HTERT RPE-1 (cell line): Measurements from ENCODE around the gene TRAF1.

Source experiments
- in situ Hi-C: fragments of 300-500 bp; cut with MboI; formaldehyde crosslinking; loops from 4 replicates; pipeline ENCODE4 v1.14.3; 2020; ENCODE audit warnings: low sequenced_read_pairs

TRAF1 gene

DNA sequence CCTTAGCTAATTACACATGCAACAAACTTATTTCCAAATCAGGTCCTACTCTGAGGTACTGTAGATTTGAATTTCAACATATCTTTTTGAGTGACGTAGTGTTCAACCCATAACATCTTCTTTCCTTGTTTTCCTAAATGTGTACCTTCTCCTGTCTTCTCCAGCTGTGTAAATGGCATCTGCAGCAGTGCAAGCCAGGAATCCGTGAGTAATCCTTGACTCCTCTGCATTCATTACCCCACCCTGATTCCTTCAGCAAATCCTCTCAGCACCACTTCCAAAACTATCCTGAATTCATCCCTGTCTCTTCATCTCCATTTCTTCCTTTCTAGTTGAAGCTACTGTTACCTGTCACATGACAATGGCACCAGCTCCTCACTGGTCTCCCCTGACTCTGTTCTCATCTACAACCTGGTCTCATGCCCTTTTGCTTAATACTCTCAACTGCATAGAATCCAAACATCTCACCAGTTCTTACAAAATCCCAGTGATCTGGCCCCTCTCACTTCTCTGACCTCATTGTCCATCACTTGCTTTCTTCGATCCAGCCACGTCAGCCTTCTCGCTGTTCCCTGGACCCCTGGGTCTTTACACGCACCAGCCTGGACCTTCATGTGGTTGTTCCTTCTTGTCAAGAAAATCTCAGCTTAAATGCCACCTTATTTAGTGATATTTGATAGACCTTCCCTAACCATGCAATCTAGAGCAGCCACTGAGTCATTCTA, 14.6 kb upstream of the TRAF1 start:
- in situ Hi-C loops = no loop called here

DNA sequence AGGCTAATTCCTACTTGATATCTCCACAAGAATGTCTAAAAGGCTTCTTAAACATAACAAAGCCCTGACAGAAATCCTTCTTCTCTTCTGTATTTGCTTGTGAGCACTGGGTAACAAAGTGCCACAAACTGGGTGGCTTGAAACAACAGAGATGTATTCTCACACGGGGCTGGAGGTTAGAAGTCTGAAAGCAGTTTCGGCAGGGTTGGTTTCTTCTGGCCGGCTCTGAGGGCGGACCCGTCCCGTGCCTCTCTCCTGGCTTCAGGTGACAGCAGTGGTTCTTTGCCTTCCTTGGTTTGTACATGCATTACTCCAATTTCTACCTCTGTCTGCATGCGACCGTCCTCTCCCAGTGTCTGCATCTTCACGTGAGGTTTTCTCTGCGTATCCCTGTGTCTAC, 14.0 kb upstream of the TRAF1 start:
- in situ Hi-C loops = no loop called here

DNA sequence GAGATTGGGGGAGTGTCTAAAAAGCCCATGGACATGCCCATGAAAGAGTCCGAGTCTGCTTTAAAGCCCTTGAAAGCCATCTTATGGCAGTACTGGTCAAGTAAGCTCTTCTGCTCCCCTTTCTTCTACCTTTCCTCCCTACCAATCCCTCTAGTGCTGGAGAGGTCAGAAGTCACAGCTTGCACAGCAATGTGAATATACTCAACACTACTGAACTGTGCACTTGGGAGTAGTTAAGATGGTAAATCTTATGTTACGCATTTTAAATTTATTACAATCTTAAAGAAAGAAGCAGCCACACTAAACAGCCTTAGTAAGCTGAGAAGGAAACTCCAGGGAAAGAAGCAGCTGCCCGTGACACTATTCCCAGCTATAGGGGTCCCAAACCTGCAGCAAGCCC, 12.3 kb upstream of the TRAF1 start:
- in situ Hi-C loops = no loop called here

DNA sequence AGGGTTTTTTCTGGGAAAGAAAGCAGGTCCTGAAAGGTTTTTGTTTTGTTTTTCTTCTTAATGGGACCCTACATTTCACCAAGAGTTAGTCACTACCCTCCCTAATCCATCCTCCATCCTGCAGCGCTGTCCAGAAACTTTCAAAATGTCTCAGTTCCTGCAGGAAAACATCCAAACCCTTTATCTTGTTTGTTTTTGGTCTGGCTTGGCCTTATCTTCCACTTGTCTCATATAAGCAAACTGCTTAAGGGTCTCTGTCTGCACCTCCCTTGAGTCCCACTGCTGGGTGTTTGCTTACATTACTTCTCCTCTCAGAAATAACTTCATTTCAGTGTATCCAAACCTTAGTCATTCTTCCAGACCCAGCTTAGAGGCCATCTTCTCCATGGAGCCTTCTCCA, 11.0 kb upstream of the TRAF1 start:
- in situ Hi-C loops = no loop called here

DNA sequence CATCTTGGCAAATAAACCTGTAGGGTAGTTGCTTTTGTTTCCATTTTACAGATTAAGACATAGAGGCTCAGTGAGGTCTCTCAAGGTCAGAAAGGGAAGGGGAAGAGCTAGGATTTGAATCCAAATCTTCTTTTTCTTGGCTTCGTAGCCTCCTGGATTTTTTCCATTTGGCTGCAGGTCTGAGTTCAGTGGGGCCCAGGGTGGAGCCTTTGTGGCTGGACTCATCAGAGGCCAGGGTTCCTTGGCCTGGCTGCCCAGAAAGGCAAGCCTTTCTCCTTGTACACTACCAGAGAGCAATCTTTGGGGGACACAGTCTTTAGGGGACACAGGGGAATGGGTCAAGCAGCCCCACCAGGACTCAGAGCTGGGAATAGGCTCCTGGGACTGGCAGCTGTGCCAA, 10.5 kb upstream of the TRAF1 start:
- in situ Hi-C loops = no loop called here

DNA sequence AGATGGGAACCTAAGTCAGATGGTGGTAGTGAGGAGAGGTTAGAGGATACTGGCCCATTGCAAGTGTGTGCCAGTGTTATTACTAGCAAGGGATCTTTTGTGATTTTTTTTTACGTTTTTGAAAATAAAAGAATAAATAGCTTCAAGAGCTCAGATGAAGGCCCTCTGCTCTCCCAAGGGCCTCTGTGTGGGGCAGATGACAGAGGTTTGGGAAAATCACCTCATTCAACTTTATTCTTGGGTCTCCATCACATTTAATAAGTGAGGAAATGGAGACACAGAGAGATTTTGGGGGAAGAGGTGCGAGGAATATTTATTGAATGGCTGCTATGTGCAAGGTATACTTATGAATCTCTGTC, 10.1 kb upstream of the TRAF1 start:
- in situ Hi-C loops = no loop called here

DNA sequence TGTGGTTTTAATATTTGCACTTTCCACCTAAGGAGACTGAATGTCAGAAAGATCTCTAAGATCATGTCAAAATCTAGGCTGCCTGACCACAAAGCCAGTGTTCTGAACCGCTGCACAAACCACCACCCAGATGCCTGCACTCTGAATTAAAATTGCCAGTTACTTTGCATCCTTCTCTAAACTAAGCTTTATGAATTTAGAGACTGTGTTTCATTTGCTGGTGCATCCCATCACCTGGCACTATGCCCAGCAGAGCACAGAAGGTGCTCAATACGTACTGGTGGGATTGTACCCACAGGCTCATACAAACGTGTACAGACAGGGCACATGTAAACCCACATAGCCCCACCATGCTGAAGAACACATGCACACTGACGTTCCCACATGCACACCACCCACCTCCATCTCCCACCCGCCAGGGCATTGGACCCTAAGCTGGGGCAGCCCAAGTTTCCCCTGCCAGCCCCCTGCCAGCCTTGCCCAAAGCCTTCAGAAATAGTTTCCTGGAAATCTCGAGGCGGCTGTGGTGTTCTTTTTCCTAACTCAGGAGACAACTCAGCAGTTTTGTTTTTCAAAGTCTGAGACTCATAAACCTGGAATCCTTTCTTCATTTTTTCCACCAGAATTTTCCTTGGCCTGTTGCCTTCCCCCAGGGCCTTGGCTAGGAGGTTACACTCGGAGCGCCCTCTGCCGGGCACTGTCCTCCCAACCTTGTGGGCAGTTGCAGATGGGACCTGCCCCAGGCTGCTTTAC, 9.6 kb upstream of the TRAF1 start:
- in situ Hi-C loops = no loop called here

DNA sequence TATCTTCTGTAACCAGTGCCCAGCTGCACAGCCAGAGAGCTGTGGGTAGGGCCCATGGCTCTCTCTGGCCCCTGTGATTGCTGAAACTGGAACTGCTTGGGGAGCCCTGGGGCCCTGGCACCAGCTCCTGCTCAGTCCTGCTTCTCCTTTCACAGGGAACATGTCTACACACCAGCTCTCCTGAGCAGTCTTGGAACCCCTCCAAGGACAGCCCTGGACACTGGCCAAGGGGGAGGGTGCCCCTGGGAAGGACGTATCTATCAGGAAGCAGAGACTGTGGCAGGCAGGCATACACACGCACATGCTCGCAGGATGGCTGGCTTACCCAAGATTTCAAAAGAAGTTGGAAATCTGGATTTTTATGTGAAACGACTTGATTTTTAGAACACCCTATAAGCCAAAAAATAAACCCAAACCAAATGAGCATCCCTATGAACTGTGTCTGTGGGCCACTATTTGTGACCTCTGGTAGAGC, 8.8 kb upstream of the TRAF1 start:
- in situ Hi-C loops = no loop called here

DNA sequence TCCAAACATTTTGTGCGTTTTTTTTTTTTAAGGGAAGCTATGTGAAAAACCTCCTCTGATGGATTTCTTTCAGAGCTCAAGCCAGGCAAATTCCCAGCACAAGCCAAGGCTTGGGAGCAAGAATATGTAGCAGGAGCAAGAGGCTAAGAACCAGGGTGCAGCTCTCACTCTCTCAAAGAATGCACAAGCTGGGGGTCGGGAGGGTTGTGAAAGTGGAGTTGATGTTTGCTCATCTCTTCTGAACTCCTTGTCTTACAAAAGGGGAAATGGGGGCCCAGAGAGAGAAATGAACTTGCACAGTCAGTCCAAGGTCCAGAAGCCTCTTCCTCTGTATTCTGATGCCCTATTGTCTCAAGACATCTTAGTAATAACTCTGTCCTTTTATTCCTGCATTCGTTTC, 7.7 kb upstream of the TRAF1 start:
- in situ Hi-C loops = no loop called here

DNA sequence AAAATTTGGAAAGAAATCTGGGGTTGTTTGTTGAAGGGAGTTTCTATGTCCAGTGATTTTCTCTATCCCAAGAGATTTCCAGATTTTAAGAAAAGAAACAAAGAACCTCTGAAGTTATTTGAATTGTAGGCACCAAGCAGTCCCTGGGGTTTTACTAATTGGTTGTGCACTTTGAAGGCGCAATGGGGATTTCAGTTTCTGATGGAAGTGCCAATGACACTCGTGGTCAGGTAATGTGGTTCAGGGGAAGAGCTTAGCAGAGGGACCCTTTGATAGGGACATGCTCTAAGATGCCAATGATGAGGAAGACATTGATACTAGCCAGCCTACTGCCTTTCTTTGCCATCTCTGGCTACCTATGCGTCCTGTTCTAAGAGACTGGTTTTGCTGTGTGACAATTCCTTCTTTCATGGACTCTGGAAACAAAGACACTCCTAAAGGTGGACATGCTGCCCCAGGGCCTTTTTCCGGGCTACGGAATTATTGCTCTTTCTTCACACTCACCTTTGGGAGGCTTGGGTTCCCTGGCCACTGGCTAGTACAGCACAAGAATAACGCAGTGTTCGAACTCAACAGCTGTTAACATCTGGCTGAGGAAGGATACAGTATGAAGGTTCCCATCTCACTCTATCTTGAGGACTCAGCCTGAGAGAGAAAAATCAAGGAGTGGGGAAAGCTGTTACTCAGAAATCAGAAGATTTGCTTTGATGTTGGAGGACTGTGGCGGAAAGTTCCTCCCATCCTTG, 6.9 kb upstream of the TRAF1 start:
- in situ Hi-C loops = no loop called here

DNA sequence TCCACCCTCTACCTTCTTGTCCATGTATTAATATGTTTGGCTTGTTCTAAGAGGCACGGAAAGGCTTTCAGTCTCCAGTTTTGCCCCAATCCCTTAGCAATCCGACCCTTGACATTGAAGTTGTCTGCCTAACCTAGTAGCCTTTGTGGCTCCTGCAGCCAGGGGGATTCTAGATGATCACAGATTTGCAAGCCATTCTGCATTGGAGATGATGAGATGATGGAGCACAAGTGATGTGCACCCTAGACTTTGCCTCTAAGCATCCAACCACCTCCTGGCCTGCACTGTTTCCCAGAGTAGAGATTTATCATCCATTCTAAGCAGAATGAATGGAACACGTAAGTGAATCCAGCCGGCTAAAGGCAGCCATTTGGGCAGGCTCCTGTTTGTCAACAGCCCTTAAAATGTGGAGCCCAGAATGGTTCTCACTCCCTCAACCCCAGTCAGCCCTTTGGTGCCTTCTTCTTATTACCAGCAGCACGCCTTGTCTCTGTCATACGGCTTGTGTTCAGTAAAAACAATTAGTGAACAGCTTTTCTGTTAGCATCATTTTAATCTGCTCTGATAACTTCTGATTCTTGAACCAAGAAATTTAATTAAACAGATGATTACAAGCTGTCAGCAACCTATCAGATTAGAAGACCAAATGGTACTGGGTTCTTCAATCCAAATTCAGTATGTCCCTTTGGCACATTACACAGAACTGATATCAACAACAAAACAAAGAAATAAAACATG, 5.7 kb upstream of the TRAF1 start:
- in situ Hi-C loops = no loop called here

DNA sequence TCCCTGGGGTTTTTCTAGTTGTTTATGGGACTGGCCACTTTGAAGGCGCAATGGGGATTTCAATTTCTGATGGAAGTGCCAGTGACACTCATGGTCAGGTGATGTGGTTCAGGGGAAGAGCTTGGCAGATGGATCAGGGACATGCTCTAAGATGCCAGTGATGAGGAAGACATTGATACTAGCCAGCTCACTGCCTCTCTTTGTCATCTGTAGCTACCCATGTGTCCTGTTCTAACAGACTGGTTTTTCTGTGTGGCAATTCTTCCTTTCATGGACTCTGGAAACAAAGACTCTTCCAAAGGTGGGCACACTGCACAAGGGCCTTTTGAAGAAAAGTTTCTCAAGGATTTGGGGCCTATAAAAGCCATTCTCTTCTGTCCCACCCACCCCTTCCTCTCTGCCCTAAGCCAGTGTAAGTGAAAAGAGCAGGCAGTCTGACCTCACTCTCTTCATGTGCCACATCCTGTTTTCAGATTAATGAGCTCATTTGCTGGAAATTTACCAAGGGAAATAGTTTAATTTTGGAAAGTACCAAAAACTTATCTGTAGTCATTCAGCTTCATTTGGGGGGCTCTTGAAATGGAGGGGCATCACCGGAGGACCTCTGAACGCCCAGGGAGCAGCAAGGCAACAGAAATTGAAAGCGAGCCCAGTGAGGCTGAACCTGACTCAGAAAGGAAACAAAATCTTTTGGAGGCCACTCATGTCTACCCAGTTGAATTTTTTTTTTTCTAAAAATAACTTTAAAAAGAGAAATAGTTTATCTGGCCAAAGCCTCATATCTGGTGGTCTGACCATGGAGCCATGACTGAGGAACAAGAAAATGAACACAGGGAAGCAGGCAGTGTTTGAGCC, 4.9 kb upstream of the TRAF1 start:
- in situ Hi-C loops = no loop called here

DNA sequence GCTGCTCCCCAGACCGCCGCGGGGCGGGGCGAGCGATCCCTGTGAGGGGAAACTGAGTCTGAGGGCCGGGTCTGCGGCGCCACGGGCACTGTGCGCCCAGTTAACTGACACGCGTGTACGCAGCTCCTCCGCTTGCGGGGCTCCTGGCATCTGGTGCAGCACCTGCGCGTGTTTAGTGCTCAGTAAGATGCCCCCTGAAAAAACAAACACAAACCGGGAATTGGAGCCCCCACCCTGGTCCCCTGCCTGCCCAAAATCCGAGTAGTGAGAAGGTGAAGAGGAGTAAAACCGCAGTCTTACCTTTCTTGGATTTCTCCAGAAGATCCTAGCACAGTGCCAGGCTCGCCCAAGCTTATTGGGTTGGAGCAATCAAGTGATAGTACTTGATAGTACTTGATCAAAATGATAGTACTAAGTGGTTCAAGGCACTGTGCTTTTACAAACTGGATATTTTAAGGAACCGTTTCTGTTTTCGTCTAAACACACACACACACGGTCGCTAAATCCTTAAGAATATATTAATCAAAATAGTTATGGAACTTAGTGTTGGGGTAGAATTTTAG, 2.7 kb upstream of the TRAF1 start:
- in situ Hi-C loops = no loop called here

DNA sequence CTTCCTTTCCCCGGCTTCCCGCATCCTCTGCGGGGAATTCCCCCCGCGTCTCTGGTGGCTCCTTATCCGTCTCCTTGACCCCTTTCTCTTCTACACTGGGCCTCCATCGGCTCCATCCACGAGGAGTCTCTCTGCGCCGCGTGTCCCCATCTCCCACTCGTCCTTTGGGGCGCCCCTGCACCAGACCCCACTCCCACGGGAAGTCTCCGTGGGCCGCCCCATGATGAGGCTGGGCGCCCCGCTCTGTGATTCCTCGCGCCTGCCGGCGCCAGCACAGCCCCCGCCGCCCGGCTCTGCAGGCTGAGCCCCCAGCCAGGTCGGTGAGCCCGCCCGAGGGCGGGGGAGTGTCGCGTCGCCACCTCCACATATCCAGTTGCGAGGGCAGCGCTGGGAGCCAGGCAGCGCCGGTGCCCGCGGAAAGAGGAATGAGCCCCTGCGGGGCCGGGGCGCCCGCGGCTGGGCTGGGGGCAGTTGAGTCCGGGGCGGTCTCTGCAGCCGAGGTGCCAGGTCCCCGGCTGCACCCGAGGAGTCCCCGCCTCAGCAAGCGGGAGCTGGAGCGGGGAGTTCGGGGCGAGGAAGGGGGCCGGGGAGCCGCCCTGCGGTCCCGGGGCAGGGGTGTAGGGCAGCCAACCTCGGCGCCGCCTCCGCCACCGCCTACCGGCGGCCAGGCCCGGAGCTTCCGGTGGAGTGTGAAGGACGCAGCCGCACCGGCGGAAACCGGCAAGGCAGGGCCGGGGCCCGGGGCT, 2.1 kb upstream of the TRAF1 start:
- in situ Hi-C loops = no loop called here

DNA sequence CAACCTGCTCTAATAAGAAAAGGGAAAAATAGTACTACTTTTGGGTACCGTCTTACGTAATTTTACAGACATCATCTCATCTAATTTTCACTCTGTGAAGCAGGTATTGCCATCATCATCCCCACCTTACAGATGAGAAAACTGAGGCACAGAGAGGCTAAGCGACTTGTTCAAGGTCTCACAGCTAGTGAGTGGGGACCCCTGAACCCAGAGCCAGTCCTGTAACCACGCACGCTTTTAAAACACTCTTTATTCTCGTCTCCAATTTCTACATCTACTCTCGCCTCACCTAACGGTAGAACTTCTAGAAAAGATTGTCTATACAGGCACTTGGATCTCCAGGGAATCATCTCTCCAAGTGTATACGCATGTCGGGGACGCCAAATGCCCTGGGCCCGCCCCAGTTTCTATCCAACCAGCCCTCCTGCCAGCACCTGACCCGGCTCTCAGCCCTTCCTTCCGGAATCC, 1.5 kb upstream of the TRAF1 start:
- in situ Hi-C loops = no loop called here

DNA sequence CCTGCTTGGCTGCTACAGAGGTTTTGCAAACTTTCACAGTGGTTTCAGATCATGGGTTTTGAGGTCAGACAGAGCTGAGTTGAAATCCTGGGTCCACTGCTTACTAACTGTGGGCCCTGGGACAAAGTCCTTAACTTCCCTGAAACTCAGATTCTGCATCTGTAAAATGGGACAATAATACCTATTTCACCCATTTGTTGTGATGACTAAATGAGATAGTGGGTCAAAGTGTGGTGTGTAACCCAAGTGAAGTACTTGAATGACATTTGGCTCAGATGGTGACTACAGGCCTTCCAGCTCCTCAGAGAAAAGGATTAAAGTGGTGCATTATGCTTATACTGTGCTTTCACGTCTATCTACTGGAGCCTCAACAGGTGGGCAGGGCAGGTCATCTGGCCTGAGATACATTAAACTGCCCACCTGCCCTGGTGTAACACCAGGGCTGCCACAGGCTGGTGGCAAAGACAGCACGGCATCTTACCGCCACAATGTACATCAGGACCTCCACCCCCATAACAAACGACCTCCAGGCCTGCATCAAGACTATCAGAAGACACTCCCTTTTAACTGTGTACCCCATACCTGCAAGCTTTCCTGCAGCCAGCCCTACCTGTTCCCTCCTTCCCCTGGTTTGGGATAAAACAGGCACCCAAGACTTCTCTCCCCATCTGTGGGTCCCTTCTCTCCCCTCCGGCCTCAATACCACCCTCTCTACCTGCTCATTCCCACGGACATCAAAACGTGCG, 846 bp upstream of the TRAF1 start:
- in situ Hi-C loops = no loop called here

DNA sequence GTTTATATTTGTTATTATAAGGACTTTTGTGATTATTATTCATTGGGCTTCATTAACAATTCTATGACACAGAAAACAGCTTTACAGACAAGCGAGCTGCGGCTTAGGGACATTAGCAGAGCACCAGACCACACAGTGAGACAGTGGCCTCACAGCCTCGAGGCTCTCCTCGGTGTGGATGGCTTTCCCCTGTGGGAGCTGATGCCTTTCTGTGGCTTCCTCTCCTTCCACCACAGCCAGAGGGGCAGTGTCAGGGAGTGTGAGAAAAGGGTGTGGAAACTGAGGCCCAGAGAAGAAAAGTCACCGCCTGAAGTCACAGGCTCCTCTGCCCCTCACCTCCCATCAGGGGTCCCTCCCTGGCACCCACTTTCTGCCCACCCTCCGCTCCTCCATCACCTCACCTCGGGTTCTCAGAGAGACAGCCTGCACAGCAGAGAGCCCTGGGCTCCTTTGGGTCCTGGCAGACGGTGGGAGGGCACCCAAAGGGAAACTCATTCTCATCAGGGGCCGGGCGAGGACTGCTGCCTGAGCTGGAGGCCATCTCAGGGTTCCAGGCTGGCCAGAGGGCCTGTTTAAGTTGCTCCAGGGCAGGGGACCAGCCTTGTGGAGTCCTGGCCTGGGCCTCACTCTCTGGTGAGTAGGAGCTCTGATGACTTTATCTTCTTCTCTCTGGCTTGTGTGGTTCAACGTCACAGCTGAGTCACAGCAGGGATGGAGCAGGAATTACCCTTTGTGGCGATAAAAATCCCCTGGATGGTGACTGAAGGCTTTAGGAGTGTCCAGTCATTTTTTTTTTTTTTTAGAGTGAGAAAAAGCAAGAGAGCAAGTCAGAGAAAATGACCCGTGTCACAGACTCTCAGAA, 830 bp downstream of the TRAF1 start:
- in situ Hi-C loops = no loop called here
